ENCODE measurements around the gene BBOF1. TPM values are rescaled to one million over a fixed set of nuclear protein-coding genes. Genes with fewer than 3 reads are reported as not detected.

The BBOF1 gene
- polyA plus RNA-seq, 2 of the 4 experiments (the other 2 are of a cell fraction) = 4.9 to 5.8 TPM

DNA sequence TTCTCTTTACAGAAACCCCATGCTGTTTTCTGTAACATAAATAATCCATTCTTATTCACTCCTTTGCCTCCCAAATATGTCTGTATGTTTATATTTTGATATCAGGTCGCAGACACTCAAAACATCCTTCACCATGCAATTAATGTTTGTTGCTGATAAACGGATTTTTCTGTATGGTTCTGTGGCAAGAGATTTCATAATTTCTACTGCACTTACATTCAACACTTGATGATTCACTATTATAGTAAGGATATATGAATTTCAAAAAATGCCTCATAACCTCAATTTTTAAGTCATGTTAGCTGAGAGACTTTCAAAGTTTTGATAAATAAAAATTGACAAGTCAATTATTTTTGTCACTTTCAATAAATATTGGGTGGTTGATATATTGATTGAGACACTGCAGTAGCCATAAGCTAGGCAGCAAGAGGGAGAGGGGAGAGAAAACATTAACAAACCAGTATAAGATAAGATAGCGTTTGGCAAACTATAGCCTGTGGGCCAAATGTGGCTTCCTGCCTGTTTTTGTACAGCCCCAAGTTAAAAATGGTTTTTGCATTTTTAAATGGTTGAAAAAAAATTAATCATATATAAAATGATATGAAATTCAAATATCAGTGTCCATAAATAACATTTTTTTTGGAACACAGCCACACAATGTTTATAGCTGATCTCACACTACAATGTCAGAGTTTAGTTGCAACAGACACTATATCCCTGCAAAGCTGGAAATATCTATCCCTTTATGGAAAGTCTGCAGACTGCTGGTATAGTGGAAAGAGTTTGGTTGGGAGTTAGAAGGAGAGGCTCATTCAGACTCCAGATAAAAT, 46.8 kb downstream of the BBOF1 start:
- DNase-seq (ENCODE audit: low read depth in 1 of 2, low spot score in 1 of 2) = no peak
- no peaks in the 10 kb centered on the region for H3K9me3 ChIP-seq
- ATAC-seq = no peak
- TF ChIP-seq, protein P1, sequence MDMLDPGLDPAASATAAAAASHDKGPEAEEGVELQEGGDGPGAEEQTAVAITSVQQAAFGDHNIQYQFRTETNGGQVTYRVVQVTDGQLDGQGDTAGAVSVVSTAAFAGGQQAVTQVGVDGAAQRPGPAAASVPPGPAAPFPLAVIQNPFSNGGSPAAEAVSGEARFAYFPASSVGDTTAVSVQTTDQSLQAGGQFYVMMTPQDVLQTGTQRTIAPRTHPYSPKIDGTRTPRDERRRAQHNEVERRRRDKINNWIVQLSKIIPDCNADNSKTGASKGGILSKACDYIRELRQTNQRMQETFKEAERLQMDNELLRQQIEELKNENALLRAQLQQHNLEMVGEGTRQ (IDR thresholded peaks at IDR 0.05) = no peak
- no peak for TF ChIP-seq JUNB (IDR thresholded peaks at IDR 0.05)
- no peak for TF ChIP-seq CBX8 (IDR thresholded peaks at IDR 0.05)
- no peak for TF ChIP-seq MAFK (IDR thresholded peaks at IDR 0.05; ENCODE audit: partially characterized antibody)
- TF ChIP-seq CBX2 (IDR thresholded peaks at IDR 0.05; ENCODE audit: borderline replicate concordance, low read depth) = no peak
- TF ChIP-seq, protein P2, sequence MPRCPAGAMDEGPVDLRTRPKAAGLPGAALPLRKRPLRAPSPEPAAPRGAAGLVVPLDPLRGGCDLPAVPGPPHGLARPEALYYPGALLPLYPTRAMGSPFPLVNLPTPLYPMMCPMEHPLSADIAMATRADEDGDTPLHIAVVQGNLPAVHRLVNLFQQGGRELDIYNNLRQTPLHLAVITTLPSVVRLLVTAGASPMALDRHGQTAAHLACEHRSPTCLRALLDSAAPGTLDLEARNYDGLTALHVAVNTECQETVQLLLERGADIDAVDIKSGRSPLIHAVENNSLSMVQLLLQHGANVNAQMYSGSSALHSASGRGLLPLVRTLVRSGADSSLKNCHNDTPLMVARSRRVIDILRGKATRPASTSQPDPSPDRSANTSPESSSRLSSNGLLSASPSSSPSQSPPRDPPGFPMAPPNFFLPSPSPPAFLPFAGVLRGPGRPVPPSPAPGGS (IDR thresholded peaks at IDR 0.05) = no peak
- no peak for TF ChIP-seq HEYL (CRISPR knock-in tag; IDR thresholded peaks at IDR 0.05)
- TF ChIP-seq, protein P3, sequence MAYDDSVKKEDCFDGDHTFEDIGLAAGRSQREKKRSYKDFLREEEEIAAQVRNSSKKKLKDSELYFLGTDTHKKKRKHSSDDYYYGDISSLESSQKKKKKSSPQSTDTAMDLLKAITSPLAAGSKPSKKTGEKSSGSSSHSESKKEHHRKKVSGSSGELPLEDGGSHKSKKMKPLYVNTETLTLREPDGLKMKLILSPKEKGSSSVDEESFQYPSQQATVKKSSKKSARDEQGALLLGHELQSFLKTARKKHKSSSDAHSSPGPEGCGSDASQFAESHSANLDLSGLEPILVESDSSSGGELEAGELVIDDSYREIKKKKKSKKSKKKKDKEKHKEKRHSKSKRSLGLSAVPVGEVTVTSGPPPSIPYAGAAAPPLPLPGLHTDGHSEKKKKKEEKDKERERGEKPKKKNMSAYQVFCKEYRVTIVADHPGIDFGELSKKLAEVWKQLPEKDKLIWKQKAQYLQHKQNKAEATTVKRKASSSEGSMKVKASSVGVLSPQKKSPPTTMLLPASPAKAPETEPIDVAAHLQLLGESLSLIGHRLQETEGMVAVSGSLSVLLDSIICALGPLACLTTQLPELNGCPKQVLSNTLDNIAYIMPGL (CRISPR knock-in tag; IDR thresholded peaks at IDR 0.05; ENCODE audit: borderline replicate concordance) = no peak
- no peak for TF ChIP-seq CEBPB (IDR thresholded peaks at IDR 0.05)
- TF ChIP-seq, protein P4, sequence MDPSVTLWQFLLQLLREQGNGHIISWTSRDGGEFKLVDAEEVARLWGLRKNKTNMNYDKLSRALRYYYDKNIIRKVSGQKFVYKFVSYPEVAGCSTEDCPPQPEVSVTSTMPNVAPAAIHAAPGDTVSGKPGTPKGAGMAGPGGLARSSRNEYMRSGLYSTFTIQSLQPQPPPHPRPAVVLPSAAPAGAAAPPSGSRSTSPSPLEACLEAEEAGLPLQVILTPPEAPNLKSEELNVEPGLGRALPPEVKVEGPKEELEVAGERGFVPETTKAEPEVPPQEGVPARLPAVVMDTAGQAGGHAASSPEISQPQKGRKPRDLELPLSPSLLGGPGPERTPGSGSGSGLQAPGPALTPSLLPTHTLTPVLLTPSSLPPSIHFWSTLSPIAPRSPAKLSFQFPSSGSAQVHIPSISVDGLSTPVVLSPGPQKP (IDR thresholded peaks at IDR 0.05; ENCODE audit: low read depth, low read length) = no peak
- no peak for TF ChIP-seq SREBF2 (IDR thresholded peaks at IDR 0.05)
- TF ChIP-seq ZNF302 (CRISPR knock-in tag; IDR thresholded peaks at IDR 0.05) = no peak
- TF ChIP-seq, protein P5, sequence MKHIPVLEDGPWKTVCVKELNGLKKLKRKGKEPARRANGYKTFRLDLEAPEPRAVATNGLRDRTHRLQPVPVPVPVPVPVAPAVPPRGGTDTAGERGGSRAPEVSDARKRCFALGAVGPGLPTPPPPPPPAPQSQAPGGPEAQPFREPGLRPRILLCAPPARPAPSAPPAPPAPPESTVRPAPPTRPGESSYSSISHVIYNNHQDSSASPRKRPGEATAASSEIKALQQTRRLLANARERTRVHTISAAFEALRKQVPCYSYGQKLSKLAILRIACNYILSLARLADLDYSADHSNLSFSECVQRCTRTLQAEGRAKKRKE (CRISPR knock-in tag; IDR thresholded peaks at IDR 0.05; ENCODE audit: low read depth) = no peak
- no peak for TF ChIP-seq MAZ (IDR thresholded peaks at IDR 0.05; ENCODE audit: borderline replicate concordance, low read depth, low read length)
- no peak for TF ChIP-seq MYC (IDR thresholded peaks at IDR 0.05; ENCODE audit: borderline replicate concordance, low read length)
- no peak for TF ChIP-seq RNF2 (IDR thresholded peaks at IDR 0.05; ENCODE audit: borderline replicate concordance, low read depth)
- no peak for TF ChIP-seq KDM5A (IDR thresholded peaks at IDR 0.05)
- TF ChIP-seq EHMT2 (IDR thresholded peaks at IDR 0.05; ENCODE audit: low read depth) = no peak
- peaks cover 22% of the 10 kb centered on the region for H3K4me1 ChIP-seq
- H3K4me3 ChIP-seq = no peak overlapping the region
- no peak overlapping the region for H3K4me2 ChIP-seq
- no peak for FAIRE-seq
- no peak overlapping the region for H3K27ac ChIP-seq
- POLR2A ChIA-PET = no interaction called here
- 61% methylated on average over 3 of the region's 3 CpGs for WGBS (ENCODE audit: missing lambda C conversion rate)
- CTCF ChIA-PET = interaction anchor here (0.6 to 1.5 kb wide), 3 partner anchors 18 to 162 kb away, joined by 3 read pairs; partner anchors contain the start of gene ALDH6A1

DNA sequence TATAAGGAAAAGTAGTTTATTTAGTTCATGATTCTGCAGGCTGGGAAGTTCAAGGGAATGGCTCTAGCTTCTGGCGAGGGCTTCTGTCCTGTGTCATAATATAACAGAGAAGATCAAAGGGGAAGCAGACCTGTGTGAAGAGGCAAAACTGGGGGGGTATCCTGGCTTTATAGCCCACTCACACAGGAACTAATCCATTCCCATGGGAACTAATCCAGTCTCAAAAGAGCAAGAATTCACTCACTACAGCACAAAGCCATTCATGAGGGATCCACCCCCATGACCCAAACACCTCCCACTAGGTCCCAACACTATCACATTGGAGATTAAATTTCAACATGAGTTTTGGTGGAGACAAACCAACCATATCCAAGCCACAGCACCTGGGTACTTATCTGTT, 58.3 kb downstream of the BBOF1 start:
- Histone ChIP-seq H3K27ac (no peak overlapping the region), H3K4me1 (peaks cover 10% of the 10 kb centered on the region; the same call in 2 of the 3 replicates), H3K4me2 (no peak overlapping the region), H3K4me3 (no peak overlapping the region), H3K9me3 (no peaks in the 10 kb centered on the region)
- DNase-seq (ENCODE audit: low read depth in 1 of 2, low spot score in 1 of 2) (no peak), FAIRE-seq (no peak), ATAC-seq (no peak)
- ChIA-PET POLR2A (no interaction called here), CTCF (interaction anchor here (0.7 to 1.3 kb wide), 2 partner anchors 54 to 179 kb away, joined by 3 to 4 read pairs; no protein-coding TSS in a partner anchor)
- 94% methylated on average over 1 of the region's 1 CpG for WGBS (ENCODE audit: missing lambda C conversion rate)
- no peak for TF ChIP-seq HEYL (CRISPR knock-in tag; IDR thresholded peaks at IDR 0.05)
- TF ChIP-seq RAD21 (conservative IDR thresholded peaks at IDR 0.05 in 1 of 2, IDR thresholded peaks at IDR 0.05 in 1 of 2) = no peak
- TF ChIP-seq, protein P6, sequence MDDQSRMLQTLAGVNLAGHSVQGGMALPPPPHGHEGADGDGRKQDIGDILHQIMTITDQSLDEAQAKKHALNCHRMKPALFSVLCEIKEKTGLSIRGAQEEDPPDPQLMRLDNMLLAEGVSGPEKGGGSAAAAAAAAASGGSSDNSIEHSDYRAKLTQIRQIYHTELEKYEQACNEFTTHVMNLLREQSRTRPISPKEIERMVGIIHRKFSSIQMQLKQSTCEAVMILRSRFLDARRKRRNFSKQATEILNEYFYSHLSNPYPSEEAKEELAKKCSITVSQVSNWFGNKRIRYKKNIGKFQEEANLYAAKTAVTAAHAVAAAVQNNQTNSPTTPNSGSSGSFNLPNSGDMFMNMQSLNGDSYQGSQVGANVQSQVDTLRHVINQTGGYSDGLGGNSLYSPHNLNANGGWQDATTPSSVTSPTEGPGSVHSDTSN (IDR thresholded peaks at IDR 0.05) = no peak
- no peak for TF ChIP-seq ZFP36 (IDR thresholded peaks at IDR 0.05; ENCODE audit: borderline replicate concordance, partially characterized antibody)
- TF ChIP-seq NPAS2 (CRISPR knock-in tag; IDR thresholded peaks at IDR 0.05; ENCODE audit: borderline replicate concordance) = no peak
- no peak for TF ChIP-seq MAZ (IDR thresholded peaks at IDR 0.05; ENCODE audit: borderline replicate concordance, low read depth, low read length)
- no peak for TF ChIP-seq HOXB5 (CRISPR knock-in tag; IDR thresholded peaks at IDR 0.05)
- no peak for TF ChIP-seq FOSL2 (IDR thresholded peaks at IDR 0.05)
- TF ChIP-seq FOSL2 (CRISPR knock-in tag; IDR thresholded peaks at IDR 0.05) = no peak
- TF ChIP-seq JUN (IDR thresholded peaks at IDR 0.05) = no peak
- no peak for TF ChIP-seq MYC (IDR thresholded peaks at IDR 0.05; ENCODE audit: borderline replicate concordance, low read length)
- TF ChIP-seq EHMT2 (IDR thresholded peaks at IDR 0.05; ENCODE audit: low read depth) = no peak
- TF ChIP-seq CEBPB (IDR thresholded peaks at IDR 0.05) = no peak
